Activated CD8-positive, alpha-beta memory T cell treated with anti-CD3 and anti-CD28 coated beads, Interleukin-2, amount 50 U/mL, for 24 hours (primary cell): Measurements from ENCODE around the gene NES.

Experiments used
- DNase-seq: peaks from one replicate; pipeline ENCODE4 v3.0.0-alpha.2; 2020; ENCODE audit errors: extremely low read depth

The NES gene

DNA sequence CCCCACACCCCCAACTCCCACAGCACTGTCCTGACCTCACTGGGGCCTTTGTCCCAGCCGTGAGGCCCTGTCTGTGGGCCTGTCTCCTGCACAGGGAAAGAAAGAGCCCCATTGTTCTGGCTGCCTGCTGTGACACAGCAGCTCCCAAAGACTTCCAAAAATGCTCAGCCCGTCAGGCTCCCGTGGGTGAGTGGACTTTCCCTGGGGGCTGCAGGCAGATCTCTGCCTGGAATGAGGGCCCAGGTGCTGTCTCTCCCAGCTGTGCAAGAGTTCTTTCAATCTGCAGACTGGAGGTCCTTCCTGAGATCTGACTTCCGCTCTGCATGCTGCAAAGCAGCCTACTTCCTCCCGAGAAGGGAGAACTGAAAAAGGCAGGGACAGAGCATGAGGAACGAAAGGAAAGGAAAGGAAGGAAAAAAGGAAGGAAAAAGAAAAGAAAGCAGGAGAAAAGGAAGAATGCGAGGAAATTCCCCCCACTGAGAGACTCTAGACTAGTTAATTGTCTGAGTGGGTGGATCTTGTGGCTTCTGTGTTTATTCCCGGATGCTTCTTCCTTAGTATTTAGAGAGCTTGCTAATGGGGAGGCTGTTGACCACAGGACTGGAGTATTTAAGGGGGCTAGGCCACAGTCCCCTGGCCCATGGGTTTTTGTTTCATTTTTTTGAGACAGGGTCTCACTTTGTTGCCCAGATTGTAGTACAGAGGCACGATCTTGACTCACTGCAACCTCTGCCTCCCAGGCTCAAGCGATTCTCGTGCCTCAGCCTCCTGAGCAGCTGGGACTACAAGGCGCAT, 15.0 kb downstream of the NES start:
- no peak for DNase-seq

DNA sequence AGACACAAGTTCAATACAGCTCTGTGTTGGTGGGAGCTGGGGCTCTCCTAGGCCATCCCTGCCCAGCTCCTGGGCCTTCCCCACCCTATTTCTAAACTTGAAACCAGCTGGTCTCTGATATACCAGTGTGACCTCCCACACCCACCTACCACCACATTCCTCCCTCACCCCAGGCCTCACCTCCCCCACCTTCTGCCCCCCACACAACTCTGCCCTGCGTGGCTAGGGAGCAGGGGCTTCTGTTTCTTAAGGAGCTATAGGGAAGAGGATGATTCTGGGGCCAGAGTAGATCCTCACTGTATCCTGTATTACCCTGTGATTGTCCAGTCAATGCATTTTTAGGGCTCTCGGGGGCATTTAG, 16.5 kb downstream of the NES start:
- DNase-seq, result no peak

DNA sequence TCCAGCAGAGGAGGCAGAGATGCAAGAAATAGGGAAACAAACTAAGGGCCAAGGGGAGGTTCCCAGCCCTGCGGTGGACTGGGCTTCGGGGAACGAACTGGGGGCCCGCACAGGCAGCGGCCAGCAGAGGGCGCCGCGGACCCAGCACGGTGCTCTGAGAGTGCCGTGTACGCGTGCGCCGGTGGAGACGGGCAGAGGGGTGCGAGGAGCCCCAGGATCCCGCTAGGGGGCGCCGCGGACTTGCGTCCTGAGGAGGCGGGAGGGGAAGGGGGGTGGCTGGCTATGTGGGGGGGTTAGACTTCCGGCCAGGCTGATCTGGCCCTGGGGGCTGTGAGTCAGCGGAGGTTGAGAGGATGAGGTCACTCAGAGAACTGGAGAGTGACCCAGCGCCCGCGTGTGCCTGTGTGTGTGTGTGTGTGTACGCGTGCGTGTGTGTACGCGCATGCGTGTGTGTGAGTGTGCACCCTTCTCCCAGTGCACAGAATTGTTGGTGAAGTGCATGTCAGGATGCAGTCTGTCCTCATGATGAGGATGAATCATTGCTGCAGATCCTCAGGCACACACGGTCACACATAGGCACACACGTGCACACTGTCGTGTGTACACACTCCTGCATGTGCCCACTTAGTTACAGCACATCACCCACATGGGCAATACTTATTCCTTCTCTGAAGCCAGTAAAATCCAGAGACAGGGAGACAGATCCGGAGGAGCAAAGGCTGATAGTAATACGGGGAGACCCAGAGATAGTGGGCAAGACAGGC, 17.0 kb downstream of the NES start:
- DNase-seq, result peak; percentile 78

DNA sequence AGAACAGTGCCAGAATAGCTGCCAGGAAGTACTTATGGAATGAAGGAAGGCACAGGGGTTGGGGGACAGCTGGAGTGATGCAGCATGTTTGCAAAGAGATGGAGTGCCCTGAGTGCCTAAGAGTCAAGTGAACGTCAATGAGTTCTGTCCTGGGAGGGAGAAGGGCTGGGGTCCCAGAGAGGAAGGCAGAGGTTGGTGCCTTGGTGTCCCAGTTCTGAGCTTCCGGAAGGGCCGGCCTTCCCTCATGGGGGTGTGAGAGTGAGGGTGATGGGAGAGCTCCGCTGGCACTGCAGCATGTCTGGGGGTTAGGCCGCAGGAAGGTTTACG, 17.6 kb downstream of the NES start:
- DNase-seq, result no peak

DNA sequence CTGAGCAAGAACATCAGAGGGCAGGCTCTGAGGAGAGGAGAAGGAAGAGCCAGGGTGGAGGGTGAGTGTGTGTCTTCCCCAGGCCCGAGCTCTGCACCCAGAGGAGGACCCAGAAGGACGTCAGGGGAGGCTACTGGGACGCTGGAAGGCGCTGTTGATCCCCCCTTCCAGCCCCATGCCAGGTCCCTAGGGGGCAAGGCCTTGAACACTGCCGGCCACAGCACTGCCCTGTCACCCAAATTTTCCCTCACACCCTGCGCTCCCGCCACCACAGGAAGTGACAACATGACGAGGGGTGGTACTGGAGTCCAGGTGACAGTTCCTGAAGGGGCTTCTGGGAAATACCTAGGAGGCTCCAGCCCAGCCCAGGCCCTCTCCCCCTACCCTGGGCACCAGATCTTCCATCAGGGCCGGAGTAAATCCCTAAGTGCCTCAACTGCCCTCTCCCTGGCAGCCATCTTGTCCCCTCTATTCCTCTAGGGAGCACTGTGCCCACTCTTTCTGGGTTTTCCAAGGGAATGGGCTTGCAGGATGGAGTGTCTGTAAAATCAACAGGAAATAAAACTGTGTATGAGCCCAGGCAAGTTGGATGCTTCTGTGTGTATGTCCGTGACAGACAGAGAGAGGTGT, 18.1 kb downstream of the NES start:
- DNase-seq, result no peak

DNA sequence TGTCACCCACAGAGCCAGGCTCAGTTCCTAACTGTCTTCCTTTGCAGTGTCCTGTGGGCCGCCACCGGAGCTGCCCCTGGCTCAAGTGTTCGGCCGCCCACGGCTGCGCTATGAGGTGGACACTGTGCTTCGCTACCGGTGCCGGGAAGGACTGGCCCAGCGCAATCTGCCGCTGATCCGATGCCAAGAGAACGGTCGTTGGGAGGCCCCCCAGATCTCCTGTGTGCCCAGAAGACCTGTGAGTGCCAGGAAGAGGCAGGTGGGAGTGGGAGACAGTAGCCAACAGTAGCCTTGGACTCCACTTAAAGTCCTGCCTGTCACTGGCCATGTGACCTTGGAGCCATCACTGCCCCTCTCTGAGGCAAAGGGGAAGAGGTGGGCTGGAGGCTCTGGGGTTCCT, 18.7 kb downstream of the NES start:
- DNase-seq, result no peak

DNA sequence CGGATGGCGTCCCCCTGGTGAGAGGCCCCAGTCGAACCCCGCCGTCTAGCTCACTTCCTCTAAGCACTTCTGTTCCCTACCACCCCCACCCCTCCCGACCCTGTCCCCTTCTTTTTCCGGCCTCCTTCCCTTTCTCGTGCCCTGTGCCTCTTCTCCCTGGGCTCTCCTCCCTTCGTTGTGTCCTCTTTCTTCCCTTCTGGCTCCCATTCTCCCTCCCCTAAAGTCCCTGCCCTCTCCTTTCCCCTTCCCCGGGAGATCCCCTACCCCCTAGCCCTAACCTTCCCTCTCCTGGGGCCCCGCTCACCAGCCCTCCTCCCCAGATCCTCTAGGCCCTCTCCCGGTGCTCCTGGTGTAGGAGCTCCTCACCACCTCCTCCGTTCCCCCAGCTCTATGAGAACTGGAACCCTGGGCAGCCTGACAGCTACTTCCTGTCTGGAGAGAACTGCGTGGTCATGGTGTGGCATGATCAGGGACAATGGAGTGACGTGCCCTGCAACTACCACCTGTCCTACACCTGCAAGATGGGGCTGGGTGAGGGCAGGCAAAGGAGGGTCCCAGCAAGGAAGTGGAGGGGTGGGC, 19.4 kb downstream of the NES start:
- no peak for DNase-seq

DNA sequence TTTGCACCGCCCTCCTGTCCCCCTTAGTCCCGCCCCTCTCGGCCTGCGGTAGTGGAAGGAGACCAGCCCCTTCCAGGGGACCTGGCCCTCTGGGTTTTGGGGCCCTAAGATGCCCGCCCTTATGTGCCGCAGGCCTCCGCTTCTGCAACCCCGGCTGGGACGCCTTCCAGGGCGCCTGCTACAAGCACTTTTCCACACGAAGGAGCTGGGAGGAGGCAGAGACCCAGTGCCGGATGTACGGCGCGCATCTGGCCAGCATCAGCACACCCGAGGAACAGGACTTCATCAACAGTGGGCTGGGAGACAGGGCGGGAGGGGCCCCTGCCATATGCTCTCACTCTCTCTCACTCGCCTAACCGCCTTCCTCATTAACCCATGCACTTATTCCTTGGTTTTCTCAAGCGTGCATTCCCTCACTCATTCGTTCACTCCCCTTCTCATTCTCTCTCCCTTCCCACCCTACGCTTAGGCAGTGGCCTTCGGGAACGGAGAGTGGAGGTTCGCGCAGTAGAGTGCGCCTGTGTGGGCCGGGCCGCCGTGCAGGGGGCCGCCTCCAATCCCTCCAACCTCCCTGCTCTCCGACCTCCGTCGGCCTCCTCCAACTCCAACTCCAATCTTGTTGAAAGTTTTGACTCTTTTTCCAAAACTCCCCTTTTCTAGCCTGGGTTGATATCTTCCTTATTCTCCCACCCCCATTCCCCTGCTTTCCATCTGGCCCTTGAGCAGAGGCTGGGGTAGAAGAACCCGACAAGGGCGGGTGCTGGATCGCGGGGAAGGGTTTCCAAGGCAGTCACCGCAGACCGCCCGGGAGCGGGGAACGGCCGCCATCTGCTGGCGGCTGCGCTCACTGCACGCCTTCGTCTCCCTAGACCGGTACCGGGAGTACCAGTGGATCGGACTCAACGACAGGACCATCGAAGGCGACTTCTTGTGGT, 20.1 kb downstream of the NES start:
- DNase-seq, result no peak

DNA sequence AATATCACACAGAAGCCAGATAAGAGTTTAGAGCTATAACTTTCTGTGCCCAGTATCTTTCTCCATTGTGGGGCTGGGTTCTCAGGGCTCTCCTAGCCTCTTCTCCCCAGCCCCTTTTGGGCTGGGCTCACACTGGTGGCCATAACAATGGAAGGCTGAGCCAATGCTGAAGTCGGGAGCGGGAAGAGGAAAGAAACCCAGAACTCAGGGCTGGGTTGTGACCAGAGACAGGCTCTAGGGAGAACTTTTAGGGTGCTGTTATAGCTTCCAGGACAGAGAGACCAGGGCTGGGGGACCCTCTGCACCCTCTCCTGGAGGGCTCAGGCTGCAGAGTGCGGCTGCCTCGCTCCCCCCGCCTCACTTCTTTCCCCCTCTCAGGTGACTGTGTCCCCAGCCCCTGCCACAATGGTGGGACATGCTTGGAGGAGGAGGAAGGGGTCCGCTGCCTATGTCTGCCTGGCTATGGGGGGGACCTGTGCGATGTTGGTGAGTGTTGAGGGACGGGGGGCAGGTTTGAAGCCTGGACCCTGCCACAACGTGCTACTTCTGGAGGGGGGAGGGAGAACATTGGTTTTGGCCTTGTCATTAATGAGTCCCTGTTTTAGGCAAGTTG, 21.2 kb downstream of the NES start:
- no peak for DNase-seq

DNA sequence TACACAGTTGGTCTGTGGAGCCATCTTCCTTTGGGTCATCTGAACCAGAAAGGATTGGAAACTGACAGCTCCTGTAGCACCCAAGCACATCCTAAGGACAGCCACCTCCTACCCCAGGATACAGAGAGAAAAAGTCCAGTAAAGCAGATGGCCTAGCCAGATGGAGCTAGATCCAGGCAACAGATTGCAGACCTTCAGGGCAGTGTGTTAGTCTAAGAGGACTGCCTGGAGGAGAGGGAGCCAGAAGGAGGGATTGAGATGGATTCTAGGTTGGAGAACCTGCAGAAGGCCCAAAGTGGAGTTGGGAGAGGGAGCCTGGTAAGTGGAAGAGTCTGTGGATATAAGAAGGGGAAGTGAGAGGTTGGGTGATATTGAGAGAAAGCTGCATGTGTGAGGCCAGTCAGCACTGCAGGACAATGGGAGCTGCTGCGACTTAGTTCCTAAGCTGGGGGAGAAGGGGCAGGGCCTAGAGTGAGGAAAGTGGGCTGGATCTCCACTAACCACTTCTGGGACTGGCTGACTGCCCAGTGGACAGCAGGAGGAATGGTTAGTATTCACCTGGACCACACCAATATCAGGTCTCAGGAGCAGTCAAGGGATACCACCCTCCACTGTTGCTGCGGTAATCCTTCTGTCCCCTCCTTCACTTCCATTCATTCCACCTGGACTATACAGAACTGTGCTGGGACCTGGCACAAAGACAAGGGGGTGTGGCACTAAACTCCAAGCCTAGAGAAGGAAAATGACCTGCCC, 21.9 kb downstream of the NES start:
- no peak for DNase-seq

DNA sequence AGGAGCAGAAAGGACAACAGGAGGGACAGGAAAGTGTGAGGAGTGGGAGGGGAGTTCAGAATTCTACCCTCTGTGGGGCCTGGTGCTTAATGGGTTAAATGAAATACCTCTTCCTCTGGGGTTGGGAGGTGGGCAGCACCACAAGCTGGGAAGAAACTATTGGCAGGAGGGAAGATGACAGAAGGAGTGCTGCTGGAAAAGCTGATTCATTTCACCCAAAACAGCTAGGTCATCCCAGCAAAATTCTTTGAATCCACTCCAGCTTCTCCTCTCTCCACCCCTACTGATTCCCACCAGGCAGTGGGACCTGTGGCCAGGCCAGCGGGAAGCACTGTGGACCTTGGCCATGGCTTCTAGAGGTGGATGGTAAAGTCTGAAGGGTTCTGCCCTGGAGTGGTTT, 22.5 kb downstream of the NES start:
- no peak for DNase-seq

DNA sequence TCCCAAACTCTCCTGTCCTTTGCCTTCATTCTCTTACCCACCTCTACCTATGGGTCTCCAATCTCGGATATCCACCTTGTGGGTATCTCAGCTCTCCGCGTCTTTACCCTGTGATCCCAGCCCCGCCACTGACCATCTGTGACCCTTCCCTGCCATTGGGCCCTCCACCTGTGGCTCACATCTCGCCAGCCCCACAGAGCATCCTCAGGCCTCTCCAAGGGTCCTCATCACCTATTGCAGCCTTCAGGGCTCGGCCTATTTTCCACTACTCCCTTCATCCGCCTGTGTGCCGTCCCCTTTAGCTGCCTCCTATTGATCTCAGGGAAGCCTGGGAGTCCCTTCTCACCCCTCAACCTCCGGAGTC, 24.2 kb downstream of the NES start:
- no peak for DNase-seq

DNA sequence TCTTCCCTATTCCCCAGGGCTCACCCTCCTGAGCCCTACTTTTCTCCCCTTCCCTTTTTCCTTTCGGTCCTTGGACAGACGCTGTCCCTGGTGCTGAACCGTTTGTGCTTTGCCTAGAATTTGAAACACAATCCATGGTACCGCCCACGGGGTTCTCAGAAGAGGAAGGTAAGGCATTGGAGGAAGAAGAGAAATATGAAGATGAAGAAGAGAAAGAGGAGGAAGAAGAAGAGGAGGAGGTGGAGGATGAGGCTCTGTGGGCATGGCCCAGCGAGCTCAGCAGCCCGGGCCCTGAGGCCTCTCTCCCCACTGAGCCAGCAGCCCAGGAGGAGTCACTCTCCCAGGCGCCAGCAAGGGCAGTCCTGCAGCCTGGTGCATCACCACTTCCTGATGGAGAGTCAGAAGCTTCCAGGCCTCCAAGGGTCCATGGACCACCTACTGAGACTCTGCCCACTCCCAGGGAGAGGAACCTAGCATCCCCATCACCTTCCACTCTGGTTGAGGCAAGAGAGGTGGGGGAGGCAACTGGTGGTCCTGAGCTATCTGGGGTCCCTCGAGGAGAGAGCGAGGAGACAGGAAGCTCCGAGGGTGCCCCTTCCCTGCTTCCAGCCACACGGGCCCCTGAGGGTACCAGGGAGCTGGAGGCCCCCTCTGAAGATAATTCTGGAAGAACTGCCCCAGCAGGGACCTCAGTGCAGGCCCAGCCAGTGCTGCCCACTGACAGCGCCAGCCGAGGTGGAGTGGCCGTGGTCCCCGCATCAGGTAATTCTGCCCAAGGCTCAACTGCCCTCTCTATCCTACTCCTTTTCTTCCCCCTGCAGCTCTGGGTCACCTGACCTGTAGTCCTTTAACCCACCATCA, 24.8 kb downstream of the NES start:
- DNase-seq, result no peak

DNA sequence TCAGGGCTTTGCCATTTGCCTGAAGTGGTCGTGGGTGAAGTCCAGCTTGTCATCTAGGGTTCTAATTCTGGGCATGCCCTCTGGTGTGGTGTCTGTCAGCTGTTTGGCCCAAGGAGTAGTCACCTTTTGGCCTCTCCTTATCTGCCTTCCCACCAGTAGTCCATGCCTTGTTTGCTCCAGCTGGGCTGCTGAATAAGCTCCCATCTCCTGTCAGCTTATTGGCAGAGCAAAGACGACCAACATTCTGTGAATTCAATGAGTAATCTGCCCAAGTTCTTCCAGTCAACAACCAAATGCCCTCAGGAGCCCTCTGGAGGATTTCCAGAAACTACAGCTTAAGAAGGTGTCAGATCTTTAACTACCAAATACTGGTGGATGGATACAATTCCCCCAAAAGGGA, 28.3 kb downstream of the NES start:
- DNase-seq, result no peak

DNA sequence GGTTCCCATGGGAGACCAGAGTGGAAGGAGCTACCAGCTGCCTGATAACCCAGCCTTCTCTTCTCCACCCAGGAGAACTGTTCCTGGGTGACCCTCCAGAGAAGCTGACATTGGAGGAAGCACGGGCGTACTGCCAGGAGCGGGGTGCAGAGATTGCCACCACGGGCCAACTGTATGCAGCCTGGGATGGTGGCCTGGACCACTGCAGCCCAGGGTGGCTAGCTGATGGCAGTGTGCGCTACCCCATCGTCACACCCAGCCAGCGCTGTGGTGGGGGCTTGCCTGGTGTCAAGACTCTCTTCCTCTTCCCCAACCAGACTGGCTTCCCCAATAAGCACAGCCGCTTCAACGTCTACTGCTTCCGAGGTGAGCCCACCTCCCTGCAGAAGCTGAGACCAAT, 28.7 kb downstream of the NES start:
- DNase-seq, result no peak

DNA sequence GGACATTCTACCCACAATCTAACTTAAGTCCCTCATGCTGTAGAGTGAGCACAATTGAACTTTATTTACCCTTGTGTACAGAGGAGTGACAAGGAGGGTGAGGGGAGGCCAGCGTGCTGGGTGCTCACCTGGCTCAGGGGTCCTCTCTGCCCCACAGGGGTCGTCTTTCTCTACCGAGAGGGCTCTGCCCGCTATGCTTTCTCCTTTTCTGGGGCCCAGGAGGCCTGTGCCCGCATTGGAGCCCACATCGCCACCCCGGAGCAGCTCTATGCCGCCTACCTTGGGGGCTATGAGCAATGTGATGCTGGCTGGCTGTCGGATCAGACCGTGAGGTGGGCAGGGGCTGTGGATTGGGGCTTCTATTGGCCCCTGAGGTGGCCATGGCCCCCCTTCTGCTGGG, 29.9 kb downstream of the NES start:
- no peak for DNase-seq

DNA sequence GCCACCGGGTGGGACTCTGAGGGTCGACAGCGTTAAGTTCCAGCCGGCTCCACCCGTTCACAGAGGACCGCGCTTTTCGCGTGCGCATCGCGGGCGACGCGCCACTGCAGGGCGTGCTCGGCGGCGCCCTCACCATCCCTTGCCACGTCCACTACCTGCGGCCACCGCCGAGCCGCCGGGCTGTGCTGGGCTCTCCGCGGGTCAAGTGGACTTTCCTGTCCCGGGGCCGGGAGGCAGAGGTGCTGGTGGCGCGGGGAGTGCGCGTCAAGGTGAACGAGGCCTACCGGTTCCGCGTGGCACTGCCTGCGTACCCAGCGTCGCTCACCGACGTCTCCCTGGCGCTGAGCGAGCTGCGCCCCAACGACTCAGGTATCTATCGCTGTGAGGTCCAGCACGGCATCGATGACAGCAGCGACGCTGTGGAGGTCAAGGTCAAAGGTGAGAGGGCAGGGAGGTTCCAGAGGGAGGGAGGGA, 30.4 kb downstream of the NES start:
- no peak for DNase-seq

DNA sequence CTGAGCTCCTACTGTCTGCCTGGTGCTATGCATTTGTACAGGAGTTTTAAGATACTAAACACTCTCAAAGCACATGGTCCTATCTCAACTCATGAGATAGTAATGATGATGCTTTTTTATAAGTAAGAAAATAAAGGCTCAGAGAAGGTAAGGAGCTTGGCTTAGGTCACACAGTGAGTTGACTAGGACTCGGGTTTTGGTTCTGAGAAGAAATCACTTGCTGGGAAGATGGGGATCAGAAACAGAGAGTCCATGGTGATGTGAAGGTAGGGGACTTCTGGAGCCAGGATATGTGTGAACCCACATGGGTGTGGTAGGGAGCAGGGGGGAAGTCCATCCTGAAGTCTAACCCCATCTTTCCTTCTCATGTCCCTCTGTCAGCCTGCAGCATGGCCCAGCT, 31.5 kb downstream of the NES start:
- no peak for DNase-seq

DNA sequence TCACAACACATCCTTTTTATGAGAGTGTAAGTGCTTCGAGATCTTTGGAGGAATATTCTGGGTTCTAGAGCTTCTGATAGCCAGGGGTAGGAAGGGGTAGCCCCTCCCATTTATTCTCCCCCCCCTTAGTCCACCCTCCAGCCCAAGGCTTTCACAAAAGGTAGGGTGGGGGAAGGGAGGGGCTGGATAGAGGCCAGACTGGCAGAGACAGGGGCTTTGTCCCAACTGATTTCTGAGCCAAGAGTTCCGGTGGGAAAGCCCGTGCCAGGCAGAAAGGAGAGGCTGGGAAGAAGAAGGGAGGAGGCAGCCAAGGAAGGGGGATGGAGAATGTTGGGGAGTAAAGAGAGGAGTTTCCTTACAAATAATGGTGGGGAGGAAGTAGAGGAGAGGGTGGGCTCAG, 32.2 kb downstream of the NES start:
- no peak for DNase-seq

DNA sequence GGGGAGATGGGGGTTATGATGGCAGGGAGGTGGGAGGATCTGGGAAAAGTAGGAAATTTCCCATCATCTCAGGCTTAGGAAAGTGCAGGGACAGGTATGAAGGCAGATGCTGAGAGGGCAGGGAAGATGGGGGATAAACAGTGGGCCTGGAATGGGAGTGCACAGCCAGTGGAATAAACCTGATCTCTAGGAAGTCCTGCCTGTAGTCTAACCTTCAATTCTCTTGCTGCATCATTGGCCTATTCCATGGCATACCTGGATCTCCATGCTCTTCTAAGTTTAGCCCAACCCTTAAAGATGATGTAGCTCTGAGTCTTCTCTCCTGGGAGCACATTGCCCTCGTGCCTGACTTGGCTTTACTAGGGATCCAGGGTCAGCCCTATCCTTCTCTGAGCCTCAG, 32.6 kb downstream of the NES start:
- DNase-seq, result no peak
